Liver (tissue), 3 donors: ENCODE data around the gene GRIA3.

ENCODE experiments used
- EGR1 ChIP-seq, 2 donors: IDR thresholded peaks; 2 replicates each; pipeline ENCODE4 v1.6.1; 2016 to 2018; ENCODE audit warnings: antibody characterized with exemption in 2 of 2, low read depth in 2 of 2
- FOXA2 ChIP-seq: IDR thresholded peaks from 2 replicates; pipeline ENCODE4 v1.6.1; 2016; ENCODE audit warnings: antibody characterized with exemption
- GABPA ChIP-seq, 2 donors: IDR thresholded peaks in 1 of 2; conservative IDR thresholded peaks in 1 of 2; 2 replicates each; pipeline ENCODE4 v1.6.1; 2016; ENCODE audit warnings: antibody characterized with exemption in 2 of 2, mild to moderate bottlenecking in 1 of 2, moderate library complexity in 1 of 2
- JUND ChIP-seq, 2 donors: IDR thresholded peaks; 2 replicates each; pipeline ENCODE4 v1.6.1; 2016; ENCODE audit warnings: antibody characterized with exemption in 2 of 2
- NR2F2 ChIP-seq: IDR thresholded peaks from 2 replicates; pipeline ENCODE4 v1.6.1; 2016; ENCODE audit warnings: antibody characterized with exemption
- RAD21 ChIP-seq, 2 donors: IDR thresholded peaks; 2 replicates each; pipeline ENCODE4 v1.6.1; 2016; ENCODE audit warnings: antibody characterized with exemption in 2 of 2, mild to moderate bottlenecking in 2 of 2
- RXRA ChIP-seq, 2 donors: IDR thresholded peaks; 2 replicates each; pipeline ENCODE4 v1.6.1; 2017 to 2018; ENCODE audit warnings: antibody characterized with exemption in 2 of 2, mild to moderate bottlenecking in 1 of 2
- SP1 ChIP-seq: IDR thresholded peaks from 2 replicates; pipeline ENCODE4 v1.6.1; 2018; ENCODE audit warnings: antibody characterized with exemption, mild to moderate bottlenecking
- TAF1 ChIP-seq: conservative IDR thresholded peaks from 2 replicates; pipeline ENCODE4 v1.6.1; 2016; ENCODE audit warnings: antibody characterized with exemption, mild to moderate bottlenecking
- YY1 ChIP-seq: IDR thresholded peaks from 2 replicates; pipeline ENCODE4 v1.6.1; 2016; ENCODE audit warnings: antibody characterized with exemption, mild to moderate bottlenecking
- TF ChIP-seq, protein P1 (sequence below): fragments of 150-350 bp; IDR thresholded peaks from 2 replicates; pipeline ENCODE4 v1.5.1; 2017; ENCODE audit warnings: improper control_type of control experiment, low read depth, low read length; ENCODE audit not compliant: missing input control
- TF ChIP-seq, protein P2 (sequence below): IDR thresholded peaks from 2 replicates; pipeline ENCODE4 v1.6.1; 2016; ENCODE audit warnings: antibody characterized with exemption
- TF ChIP-seq, protein P3 (sequence below): IDR thresholded peaks from 2 replicates; pipeline ENCODE4 v1.6.1; 2016; ENCODE audit warnings: antibody characterized with exemption, mild to moderate bottlenecking
- TF ChIP-seq, protein P4 (sequence below): IDR thresholded peaks from 2 replicates; pipeline ENCODE4 v1.6.1; 2016; ENCODE audit warnings: antibody characterized with exemption
- donor health status: healthy.
- donor health status: healthy.

DNA sequence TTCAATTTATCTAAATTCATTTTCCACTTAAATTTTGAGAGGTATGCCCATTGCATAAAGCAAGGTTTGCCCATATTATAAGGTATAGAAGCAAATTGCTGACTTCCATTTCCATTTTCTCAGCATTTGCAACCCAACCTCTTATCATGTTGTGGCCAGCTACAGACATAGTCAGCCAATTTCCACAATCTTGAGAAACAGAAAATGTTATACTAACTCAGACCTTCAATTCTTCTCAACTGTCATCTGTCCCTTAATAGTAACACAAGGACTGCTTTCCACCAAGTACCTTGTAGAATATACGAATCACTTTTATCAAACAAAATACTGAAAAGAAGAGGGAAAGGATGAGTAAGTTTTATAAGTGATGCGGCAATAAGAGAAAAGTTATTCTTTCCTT is 11.2 kb upstream of the GRIA3 start:
- TF ChIP-seq, protein P1, sequence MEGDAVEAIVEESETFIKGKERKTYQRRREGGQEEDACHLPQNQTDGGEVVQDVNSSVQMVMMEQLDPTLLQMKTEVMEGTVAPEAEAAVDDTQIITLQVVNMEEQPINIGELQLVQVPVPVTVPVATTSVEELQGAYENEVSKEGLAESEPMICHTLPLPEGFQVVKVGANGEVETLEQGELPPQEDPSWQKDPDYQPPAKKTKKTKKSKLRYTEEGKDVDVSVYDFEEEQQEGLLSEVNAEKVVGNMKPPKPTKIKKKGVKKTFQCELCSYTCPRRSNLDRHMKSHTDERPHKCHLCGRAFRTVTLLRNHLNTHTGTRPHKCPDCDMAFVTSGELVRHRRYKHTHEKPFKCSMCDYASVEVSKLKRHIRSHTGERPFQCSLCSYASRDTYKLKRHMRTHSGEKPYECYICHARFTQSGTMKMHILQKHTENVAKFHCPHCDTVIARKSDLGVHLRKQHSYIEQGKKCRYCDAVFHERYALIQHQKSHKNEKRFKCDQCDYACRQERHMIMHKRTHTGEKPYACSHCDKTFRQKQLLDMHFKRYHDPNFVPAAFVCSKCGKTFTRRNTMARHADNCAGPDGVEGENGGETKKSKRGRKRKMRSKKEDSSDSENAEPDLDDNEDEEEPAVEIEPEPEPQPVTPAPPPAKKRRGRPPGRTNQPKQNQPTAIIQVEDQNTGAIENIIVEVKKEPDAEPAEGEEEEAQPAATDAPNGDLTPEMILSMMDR: no peak
- TF ChIP-seq TAF1 (no peak), RAD21 (IDR thresholded peaks at IDR 0.05) (no peak), RXRA (IDR thresholded peaks at IDR 0.05) (no peak), EGR1 (IDR thresholded peaks at IDR 0.05; ENCODE audit: low read depth in 2 of 2) (no peak), JUND (IDR thresholded peaks at IDR 0.05) (no peak), YY1 (no peak), SP1 (no peak), FOXA2 (no peak), GABPA (IDR thresholded peaks at IDR 0.05 in 1 of 2, conservative IDR thresholded peaks at IDR 0.05 in 1 of 2) (no peak), NR2F2 (no peak)
- TF ChIP-seq, protein P2, sequence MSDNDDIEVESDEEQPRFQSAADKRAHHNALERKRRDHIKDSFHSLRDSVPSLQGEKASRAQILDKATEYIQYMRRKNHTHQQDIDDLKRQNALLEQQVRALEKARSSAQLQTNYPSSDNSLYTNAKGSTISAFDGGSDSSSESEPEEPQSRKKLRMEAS: no peak
- TF ChIP-seq, protein P3, sequence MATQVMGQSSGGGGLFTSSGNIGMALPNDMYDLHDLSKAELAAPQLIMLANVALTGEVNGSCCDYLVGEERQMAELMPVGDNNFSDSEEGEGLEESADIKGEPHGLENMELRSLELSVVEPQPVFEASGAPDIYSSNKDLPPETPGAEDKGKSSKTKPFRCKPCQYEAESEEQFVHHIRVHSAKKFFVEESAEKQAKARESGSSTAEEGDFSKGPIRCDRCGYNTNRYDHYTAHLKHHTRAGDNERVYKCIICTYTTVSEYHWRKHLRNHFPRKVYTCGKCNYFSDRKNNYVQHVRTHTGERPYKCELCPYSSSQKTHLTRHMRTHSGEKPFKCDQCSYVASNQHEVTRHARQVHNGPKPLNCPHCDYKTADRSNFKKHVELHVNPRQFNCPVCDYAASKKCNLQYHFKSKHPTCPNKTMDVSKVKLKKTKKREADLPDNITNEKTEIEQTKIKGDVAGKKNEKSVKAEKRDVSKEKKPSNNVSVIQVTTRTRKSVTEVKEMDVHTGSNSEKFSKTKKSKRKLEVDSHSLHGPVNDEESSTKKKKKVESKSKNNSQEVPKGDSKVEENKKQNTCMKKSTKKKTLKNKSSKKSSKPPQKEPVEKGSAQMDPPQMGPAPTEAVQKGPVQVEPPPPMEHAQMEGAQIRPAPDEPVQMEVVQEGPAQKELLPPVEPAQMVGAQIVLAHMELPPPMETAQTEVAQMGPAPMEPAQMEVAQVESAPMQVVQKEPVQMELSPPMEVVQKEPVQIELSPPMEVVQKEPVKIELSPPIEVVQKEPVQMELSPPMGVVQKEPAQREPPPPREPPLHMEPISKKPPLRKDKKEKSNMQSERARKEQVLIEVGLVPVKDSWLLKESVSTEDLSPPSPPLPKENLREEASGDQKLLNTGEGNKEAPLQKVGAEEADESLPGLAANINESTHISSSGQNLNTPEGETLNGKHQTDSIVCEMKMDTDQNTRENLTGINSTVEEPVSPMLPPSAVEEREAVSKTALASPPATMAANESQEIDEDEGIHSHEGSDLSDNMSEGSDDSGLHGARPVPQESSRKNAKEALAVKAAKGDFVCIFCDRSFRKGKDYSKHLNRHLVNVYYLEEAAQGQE: no peak
- TF ChIP-seq, protein P4, sequence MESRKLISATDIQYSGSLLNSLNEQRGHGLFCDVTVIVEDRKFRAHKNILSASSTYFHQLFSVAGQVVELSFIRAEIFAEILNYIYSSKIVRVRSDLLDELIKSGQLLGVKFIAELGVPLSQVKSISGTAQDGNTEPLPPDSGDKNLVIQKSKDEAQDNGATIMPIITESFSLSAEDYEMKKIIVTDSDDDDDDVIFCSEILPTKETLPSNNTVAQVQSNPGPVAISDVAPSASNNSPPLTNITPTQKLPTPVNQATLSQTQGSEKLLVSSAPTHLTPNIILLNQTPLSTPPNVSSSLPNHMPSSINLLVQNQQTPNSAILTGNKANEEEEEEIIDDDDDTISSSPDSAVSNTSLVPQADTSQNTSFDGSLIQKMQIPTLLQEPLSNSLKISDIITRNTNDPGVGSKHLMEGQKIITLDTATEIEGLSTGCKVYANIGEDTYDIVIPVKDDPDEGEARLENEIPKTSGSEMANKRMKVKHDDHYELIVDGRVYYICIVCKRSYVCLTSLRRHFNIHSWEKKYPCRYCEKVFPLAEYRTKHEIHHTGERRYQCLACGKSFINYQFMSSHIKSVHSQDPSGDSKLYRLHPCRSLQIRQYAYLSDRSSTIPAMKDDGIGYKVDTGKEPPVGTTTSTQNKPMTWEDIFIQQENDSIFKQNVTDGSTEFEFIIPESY: no peak
